Panc1 (cell line): ENCODE results near the gene FLACC1.

Experiments used
- POLR2AphosphoS5 ChIP-seq: IDR thresholded peaks from 2 replicates; pipeline ENCODE4 v1.6.1; 2012; ENCODE audit warnings: mild to moderate bottlenecking, low read depth, low read length, moderate library complexity
- SIN3A ChIP-seq: IDR thresholded peaks from 2 replicates; pipeline ENCODE4 v1.6.1; 2012; ENCODE audit warnings: low read depth, mild to moderate bottlenecking, low read length, moderate library complexity, borderline replicate concordance; ENCODE audit not compliant: insufficient read depth
- TCF7L2 ChIP-seq: IDR thresholded peaks from 2 replicates; pipeline ENCODE4 v1.6.1; 2011; ENCODE audit warnings: mild to moderate bottlenecking, low read depth, low read length, inconsistent platforms
- TF ChIP-seq, protein P1 (sequence below): fragments of 450-650 bp; IDR thresholded peaks from 2 replicates; pipeline ENCODE4 v1.5.1; 2017; ENCODE audit warnings: mild to moderate bottlenecking
- TF ChIP-seq, protein P2 (sequence below), 2 experiments: IDR thresholded peaks; 2 replicates each; pipeline ENCODE4 v1.6.1; 2011 to 2012; ENCODE audit warnings: low read depth in 2 of 2, control low read depth in 1 of 2, low read length in 1 of 2, mild to moderate bottlenecking in 1 of 2, moderate library complexity in 1 of 2; ENCODE audit not compliant: insufficient read depth in 1 of 2

DNA sequence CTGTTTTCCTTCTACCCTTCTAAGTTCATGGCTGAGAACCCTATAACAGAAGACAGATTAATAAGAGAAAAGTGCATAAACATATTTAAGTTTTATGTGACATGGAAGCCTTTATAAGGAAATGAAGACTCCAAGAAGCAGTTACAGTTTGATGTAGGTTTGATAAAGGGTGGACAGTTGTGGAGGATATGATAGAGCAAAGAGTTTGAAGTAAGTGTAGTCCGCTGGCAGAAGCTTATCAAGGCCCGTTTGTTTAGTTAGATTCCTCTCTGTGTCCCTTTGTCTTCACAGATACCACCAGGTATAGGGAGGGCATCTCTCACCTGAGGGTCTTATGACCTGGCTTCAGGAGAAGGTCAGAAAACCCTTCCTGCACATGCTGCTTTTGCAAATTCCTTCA lies 107.3 kb downstream of the FLACC1 start:
- TF ChIP-seq, protein P1, sequence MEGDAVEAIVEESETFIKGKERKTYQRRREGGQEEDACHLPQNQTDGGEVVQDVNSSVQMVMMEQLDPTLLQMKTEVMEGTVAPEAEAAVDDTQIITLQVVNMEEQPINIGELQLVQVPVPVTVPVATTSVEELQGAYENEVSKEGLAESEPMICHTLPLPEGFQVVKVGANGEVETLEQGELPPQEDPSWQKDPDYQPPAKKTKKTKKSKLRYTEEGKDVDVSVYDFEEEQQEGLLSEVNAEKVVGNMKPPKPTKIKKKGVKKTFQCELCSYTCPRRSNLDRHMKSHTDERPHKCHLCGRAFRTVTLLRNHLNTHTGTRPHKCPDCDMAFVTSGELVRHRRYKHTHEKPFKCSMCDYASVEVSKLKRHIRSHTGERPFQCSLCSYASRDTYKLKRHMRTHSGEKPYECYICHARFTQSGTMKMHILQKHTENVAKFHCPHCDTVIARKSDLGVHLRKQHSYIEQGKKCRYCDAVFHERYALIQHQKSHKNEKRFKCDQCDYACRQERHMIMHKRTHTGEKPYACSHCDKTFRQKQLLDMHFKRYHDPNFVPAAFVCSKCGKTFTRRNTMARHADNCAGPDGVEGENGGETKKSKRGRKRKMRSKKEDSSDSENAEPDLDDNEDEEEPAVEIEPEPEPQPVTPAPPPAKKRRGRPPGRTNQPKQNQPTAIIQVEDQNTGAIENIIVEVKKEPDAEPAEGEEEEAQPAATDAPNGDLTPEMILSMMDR, result no peak
- TF ChIP-seq POLR2AphosphoS5 (no peak), SIN3A (no peak), TCF7L2 (no peak)
- TF ChIP-seq, protein P2, sequence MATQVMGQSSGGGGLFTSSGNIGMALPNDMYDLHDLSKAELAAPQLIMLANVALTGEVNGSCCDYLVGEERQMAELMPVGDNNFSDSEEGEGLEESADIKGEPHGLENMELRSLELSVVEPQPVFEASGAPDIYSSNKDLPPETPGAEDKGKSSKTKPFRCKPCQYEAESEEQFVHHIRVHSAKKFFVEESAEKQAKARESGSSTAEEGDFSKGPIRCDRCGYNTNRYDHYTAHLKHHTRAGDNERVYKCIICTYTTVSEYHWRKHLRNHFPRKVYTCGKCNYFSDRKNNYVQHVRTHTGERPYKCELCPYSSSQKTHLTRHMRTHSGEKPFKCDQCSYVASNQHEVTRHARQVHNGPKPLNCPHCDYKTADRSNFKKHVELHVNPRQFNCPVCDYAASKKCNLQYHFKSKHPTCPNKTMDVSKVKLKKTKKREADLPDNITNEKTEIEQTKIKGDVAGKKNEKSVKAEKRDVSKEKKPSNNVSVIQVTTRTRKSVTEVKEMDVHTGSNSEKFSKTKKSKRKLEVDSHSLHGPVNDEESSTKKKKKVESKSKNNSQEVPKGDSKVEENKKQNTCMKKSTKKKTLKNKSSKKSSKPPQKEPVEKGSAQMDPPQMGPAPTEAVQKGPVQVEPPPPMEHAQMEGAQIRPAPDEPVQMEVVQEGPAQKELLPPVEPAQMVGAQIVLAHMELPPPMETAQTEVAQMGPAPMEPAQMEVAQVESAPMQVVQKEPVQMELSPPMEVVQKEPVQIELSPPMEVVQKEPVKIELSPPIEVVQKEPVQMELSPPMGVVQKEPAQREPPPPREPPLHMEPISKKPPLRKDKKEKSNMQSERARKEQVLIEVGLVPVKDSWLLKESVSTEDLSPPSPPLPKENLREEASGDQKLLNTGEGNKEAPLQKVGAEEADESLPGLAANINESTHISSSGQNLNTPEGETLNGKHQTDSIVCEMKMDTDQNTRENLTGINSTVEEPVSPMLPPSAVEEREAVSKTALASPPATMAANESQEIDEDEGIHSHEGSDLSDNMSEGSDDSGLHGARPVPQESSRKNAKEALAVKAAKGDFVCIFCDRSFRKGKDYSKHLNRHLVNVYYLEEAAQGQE (IDR thresholded peaks at IDR 0.05; ENCODE audit: insufficient read depth in 1 of 2, low read depth in 2 of 2, low read length in 1 of 2), result no peak
